C4-2B (cell line): ENCODE measurements around the gene ADAMTS18.

Experiments
- CTCF ChIP-seq: fragments of 450-650 bp; conservative IDR thresholded peaks from 2 replicates; pipeline ENCODE4 v1.5.1; 2017; ENCODE audit warnings: mild to moderate bottlenecking
- ZFX ChIP-seq: fragments of 450-650 bp; IDR thresholded peaks from 2 replicates; pipeline ENCODE4 v1.6.1; 2017

- TF ChIP-seq CTCF (no peak), ZFX (no peak)
These were observed 102.0 kb downstream of the ADAMTS18 start for GRCh38 chr16:77332792-77333191.
